NCI-H748 (cell line): ENCODE results near the gene MRPS27.
A peak's percentile ranks its signal among the peaks of the same experiment; 100 is the strongest.

Experiments used
- DNase-seq: peaks from one replicate; lab custom pipeline; 2025; ENCODE audit not compliant: unreplicated experiment; lab: John Stamatoyannopoulos, UW

The MRPS27 gene

GRCh38 chr5:72206160-72206559 is 113.9 kb downstream of the MRPS27 start:
- DNase-seq: no peak

- no peak for DNase-seq
Observed at GRCh38 chr5:72205431-72206009, 114.5 kb downstream of the MRPS27 start.

GRCh38 chr5:72204946-72205345 is 115.1 kb downstream of the MRPS27 start:
- DNase-seq: no peak

DNA sequence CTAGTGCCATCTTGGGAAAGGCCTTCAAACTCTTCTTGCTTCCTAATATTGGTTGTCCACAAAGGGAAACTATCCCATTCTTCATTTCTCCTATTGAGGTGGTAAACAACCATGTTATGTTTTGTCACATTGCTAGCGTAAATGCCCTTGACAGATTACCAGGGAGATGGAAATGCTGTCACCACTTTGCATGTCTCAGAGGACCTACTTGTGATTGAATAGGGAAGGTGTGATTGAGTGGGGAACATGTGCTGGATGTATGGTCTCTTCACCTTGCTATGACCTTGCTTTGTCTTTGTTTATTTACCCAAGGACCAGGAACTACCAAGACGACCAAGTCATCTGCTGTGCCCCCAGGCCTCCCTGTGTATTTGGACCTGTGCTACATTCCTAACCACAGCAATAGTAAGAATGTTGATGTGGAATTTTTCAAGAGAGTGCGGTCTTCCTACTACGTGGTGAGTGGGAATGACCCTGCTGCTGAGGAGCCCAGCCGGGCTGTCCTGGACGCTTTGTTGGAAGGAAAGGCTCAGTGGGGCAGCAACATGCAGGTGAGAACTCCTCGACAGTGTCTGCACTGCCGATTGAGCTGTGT is 116.7 kb downstream of the MRPS27 start:
- DNase-seq: no peak

DNA sequence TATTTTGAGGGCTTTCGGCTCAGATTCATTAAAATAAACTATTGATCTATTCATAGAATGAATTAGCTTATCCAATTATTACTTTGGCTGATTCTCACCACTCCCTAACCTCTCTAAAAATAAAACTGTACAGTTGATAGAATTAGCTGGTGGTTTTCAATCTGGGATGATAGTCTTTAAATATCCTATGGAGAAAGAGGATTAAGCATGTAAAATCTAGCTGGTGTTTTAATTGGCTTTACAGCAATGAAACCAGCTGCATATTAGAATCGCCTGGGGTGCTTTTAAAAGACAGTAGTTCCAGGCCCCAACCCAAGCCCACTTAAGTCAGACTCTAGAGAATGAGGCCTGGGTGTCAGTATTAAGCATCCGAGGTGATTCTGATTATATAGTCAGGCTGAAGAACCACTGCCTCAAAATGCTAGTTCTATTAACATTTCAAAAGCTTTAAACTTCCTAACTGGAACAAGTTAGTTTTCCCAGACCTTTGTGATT is 117.7 kb downstream of the MRPS27 start:
- no peak for DNase-seq

GRCh38 chr5:72199681-72200080 is 120.4 kb downstream of the MRPS27 start:
- DNase-seq: no peak

GRCh38 chr5:72197393-72197792 is 122.6 kb downstream of the MRPS27 start:
- no peak for DNase-seq

GRCh38 chr5:72195581-72195980 is 124.5 kb downstream of the MRPS27 start:
- DNase-seq: no peak

DNA sequence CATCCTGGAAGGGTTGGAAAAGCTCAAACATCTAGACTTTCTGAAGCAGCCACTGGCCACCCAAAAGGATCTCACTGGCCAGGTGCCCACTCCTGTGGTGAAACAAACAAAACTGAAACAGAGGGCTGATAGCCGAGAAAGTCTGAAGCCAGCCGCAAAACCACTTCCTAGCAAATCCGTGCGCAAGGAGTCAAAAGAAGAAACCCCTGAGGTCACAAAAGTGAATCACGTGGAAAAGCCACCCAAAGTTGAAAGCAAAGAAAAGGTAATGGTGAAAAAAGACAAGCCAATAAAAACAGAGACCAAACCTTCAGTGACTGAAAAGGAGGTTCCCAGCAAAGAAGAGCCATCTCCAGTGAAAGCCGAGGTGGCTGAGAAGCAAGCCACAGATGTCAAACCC is 125.2 kb downstream of the MRPS27 start:
- DNase-seq: no peak

DNA sequence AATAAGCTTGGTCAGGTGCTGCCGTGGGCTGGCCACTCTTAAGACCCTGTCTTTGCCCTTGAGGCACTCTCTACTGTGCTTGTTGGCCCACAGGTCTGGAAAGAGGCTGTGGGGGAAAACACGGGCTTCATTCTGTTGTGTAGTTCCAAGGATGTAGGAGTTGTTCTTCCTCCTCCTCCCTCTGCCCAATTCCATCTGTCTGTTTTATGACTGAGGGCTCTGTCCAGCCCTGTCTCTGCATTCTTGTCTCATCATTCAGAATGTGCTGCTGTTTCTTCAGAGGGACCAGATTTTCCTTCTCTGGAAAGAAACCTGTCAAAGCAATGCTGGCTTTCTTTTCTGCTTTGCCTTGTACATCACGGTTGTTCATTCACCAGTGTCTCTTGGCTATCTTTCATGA is 128.6 kb downstream of the MRPS27 start:
- no peak for DNase-seq

GRCh38 chr5:72189146-72189545 is 130.9 kb downstream of the MRPS27 start:
- DNase-seq: no peak

GRCh38 chr5:72188166-72188565 is 131.9 kb downstream of the MRPS27 start:
- no peak for DNase-seq

- no peak for DNase-seq
Observed at GRCh38 chr5:72187388-72188075, 132.5 kb downstream of the MRPS27 start.

- peak; percentile 47 for DNase-seq
Observed at GRCh38 chr5:72185496-72186329, 134.3 kb downstream of the MRPS27 start.

DNA sequence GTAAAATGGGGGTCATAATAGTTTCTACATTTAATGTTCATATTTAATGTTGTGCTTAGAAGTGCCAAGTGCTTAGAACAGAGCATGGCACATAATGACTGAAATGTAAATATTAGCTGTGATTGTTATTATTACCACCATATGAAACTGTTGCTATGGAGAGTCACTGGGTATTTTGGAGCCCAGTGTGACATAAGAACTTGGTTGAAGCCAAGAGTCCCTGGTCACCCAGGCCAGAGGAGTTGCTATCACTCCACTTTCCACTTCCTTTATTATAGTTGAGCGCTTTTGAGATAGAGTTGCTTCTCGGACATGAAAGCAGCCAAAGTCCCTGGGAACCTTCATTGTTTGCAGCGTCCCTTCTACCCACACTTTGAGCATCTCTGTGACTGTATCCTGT is 135.6 kb downstream of the MRPS27 start:
- DNase-seq: no peak

- peak; percentile 12 for DNase-seq
Observed at GRCh38 chr5:72183101-72183520, 136.9 kb downstream of the MRPS27 start.

- DNase-seq: no peak
Observed at GRCh38 chr5:72182686-72183085, 137.4 kb downstream of the MRPS27 start.

DNA sequence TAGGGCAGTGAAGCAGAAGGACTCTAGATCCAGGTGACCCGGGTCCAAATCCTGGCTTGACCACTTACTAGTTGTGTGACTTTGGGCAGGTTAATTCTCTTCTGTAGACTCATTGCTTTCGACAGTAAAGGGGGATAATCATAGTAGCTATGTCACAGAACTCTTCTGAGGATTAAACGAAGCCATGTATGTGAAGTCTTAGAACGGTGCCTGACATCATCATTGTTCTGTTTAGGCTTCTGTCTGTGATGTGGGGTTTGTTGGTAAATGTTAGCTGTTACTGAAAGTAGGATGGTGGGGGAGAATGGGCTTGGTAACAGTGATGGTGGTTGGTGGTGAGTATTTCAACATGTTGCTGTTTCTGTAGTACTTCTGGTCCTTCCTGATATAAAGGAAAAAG is 139.1 kb downstream of the MRPS27 start:
- no peak for DNase-seq

GRCh38 chr5:72179816-72180440 is 140.1 kb downstream of the MRPS27 start:
- no peak for DNase-seq

GRCh38 chr5:72179028-72179815 is 140.8 kb downstream of the MRPS27 start:
- DNase-seq: no peak
